ENCODE results near the gene PTH1R. TPM values are rescaled to one million over a fixed set of nuclear protein-coding genes. Genes with fewer than 3 reads are reported as not detected.

The PTH1R gene
- polyA plus RNA-seq, 1 experiment, result 2.1 TPM

- no peaks in the 10 kb centered on the region for H3K27me3 ChIP-seq (ENCODE audit: control insufficient read depth, insufficient read depth, low read length)
- POLR2A ChIA-PET, result no interaction called here
- H3K4me3 ChIP-seq (ENCODE audit: low read depth, low read length), result no peak overlapping the region
- TF ChIP-seq CTCF (IDR thresholded peaks at IDR 0.05; ENCODE audit: insufficient read depth, low read depth, low read length), result no peak
- peaks cover 1% of the 10 kb centered on the region for H3K36me3 ChIP-seq (ENCODE audit: control insufficient read depth, insufficient read depth, low read length)
- CTCF ChIA-PET, result interaction anchor here (2.4 kb wide), 1 partner anchor 12 kb away, joined by 10 read pairs; no protein-coding TSS in a partner anchor
- no peak for DNase-seq (ENCODE audit: low read depth)
Measured at GRCh38 chr3:46947981-46948791, 70.7 kb downstream of the PTH1R start.

DNA sequence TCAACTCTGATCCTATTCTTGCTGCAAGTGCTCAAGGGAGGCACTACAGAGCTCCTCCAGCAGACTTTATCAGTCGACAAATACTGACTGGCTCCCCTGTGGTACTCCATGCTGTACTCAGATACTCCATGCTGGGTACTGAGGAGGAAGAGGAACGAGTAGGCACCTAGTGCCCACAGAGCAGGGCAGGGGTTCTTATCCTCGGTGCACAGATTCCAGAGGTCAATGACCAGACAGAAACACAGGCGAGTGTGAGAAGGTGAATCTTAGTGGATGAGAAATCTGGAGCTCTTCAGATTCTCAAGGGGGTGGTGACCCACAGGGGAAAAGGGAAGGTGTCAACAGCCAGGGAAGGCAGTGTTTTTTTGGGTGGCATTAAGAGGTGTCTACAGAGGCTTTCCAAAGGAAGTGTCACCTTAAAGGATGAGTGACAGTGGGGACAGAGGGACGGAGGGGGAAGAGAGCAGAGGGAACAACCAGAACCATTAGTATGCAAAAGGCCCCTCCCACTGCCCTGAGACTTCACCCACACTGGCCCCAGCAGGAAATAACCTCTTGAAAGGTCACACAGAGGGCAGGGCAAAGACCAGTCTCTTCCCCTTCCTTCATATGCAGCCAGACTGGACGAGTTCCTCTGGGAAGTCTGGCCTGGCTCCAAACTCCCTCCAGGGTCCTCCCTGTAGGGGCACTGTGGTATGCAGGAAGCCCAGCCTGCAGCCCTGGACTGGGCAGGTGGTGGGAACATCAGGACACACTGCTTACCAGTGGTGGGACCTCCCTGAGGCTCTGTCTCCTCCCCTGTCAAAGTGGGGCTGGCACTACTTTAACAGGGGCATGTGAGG, 71.5 kb downstream of the PTH1R start:
- CTCF ChIA-PET, result interaction anchor here (2.4 kb wide), 1 partner anchor 13 kb away, joined by 10 read pairs; no protein-coding TSS in a partner anchor
- TF ChIP-seq CTCF (IDR thresholded peaks at IDR 0.05; ENCODE audit: insufficient read depth, low read depth, low read length), result no peak
- POLR2A ChIA-PET, result interaction anchor here (0.7 kb wide), 1 partner anchor 19 kb away, joined by 10 read pairs; no protein-coding TSS in a partner anchor
- peaks cover 1% of the 10 kb centered on the region for H3K36me3 ChIP-seq (ENCODE audit: control insufficient read depth, insufficient read depth, low read length)
- no peak for DNase-seq (ENCODE audit: low read depth)
- no peaks in the 10 kb centered on the region for H3K27me3 ChIP-seq (ENCODE audit: control insufficient read depth, insufficient read depth, low read length)
- no peak overlapping the region for H3K4me3 ChIP-seq (ENCODE audit: low read depth, low read length)

- no peak for DNase-seq (ENCODE audit: low read depth)
- CTCF ChIA-PET, result no interaction called here
- Histone ChIP-seq H3K36me3 (ENCODE audit: control insufficient read depth, insufficient read depth, low read length) (peaks cover 1% of the 10 kb centered on the region), H3K4me3 (ENCODE audit: low read depth, low read length) (no peak overlapping the region), H3K27me3 (ENCODE audit: control insufficient read depth, insufficient read depth, low read length) (no peaks in the 10 kb centered on the region)
- POLR2A ChIA-PET, result no interaction called here
- TF ChIP-seq CTCF (IDR thresholded peaks at IDR 0.05; ENCODE audit: insufficient read depth, low read depth, low read length), result no peak
Measured at GRCh38 chr3:46950177-46950576, 72.7 kb downstream of the PTH1R start.

DNA sequence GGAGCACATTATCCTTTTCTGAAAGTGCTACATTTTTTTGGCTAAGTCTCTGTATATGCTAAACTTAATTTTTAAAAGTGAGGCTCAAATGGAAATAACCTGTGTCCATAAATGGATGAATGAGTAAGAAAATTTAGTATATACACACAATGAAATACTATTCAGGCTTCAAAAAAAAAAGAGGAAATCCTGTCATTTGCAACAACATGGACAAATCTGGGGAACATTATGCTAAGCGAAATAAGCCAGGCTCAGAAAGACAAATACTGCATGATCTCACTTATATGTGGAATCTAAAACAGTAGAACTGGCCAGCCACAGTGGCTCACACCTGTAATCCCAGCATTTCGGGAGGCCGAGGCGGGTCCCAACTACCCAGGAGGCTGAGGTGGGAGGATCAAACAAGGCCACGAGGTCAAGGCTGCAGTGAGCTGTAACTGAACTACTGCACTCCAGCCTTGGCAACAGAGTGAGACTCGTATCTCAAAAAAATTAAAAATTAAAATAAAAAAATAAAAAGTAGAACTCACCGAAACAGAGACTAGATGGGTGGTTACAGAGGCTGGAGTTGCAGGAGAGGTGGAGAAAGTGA, 73.2 kb downstream of the PTH1R start:
- Histone ChIP-seq H3K4me3 (ENCODE audit: low read depth, low read length) (no peak overlapping the region), H3K36me3 (ENCODE audit: control insufficient read depth, insufficient read depth, low read length) (peaks cover 1% of the 10 kb centered on the region), H3K27me3 (ENCODE audit: control insufficient read depth, insufficient read depth, low read length) (no peaks in the 10 kb centered on the region)
- POLR2A ChIA-PET, result no interaction called here
- CTCF ChIA-PET, result interaction anchor here (0.8 to 1.1 kb wide), 2 partner anchors 15 to 82 kb away, joined by 3 to 4 read pairs; no protein-coding TSS in a partner anchor
- TF ChIP-seq CTCF (IDR thresholded peaks at IDR 0.05; ENCODE audit: insufficient read depth, low read depth, low read length), result no peak
- no peak for DNase-seq (ENCODE audit: low read depth)

DNA sequence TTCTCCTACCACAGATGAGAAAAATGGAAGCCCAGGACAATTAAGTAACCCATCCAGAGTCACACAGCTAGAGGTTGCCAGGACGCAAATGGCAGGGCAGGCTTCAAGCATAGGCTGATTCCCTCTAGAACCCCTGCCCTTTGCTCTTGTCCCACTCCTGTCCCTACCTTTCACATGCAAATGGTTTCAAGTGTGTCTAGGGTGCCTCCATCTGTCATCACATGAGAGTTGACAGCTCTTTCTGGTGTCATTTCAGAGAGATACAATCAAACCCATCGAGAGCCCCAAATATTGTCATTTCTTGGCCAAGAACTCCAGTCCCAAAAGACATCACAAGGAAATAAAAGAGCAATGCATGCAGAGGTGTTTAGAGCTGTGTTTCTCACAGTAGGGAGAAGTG, 75.3 kb downstream of the PTH1R start:
- ChIA-PET CTCF (interaction anchor here (1.0 kb wide), 1 partner anchor 9 kb away, joined by 3 read pairs; no protein-coding TSS in a partner anchor), POLR2A (no interaction called here)
- Histone ChIP-seq H3K27me3 (ENCODE audit: control insufficient read depth, insufficient read depth, low read length) (no peaks in the 10 kb centered on the region), H3K36me3 (ENCODE audit: control insufficient read depth, insufficient read depth, low read length) (peaks cover 1% of the 10 kb centered on the region), H3K4me3 (ENCODE audit: low read depth, low read length) (no peak overlapping the region)
- TF ChIP-seq CTCF (IDR thresholded peaks at IDR 0.05; ENCODE audit: insufficient read depth, low read depth, low read length), result no peak
- no peak for DNase-seq (ENCODE audit: low read depth)
